DOHH2 (cell line): Measurements from ENCODE around the gene RPP38.

Experiments
- CTCF ChIP-seq: fragments of 200-600 bp; sonication (generic); IDR thresholded peaks from one replicate; pipeline ENCODE4 v1.5.1; 2014; ENCODE audit warnings: antibody characterized with exemption, mild to moderate bottlenecking, low read depth, low read length; ENCODE audit not compliant: poor library complexity, severe bottlenecking
- EZH2phosphoT487 ChIP-seq: fragments of 200-600 bp; sonication (generic); IDR thresholded peaks from 2 replicates; pipeline ENCODE4 v1.6.1; 2017; ENCODE audit warnings: borderline replicate concordance, mild to moderate bottlenecking, antibody characterized with exemption, low read length, moderate library complexity, mixed read lengths

GRCh38 chr10:15075421-15075820, 21.7 kb upstream of the RPP38 start:
- no peak for TF ChIP-seq CTCF
- no peak for TF ChIP-seq EZH2phosphoT487
